Mucosa of descending colon (tissue), 3 donors: ENCODE results near the gene EFHC1. TPM values are rescaled to one million over a fixed set of nuclear protein-coding genes. Genes with fewer than 3 reads are reported as not detected.
A peak's percentile ranks its signal among the peaks of the same experiment; 100 is the strongest.

Source experiments
- ATAC-seq: fragments of 200-7000 bp; cut with Tn5 transposase; one replicate; pipeline ENCODE4 v1.9.1; 2020; ENCODE audit warnings: mild to moderate bottlenecking, moderate library complexity
- DNase-seq, 3 donors: peaks; one replicate each; pipeline ENCODE4 v3.0.0-alpha.2; 2020
- H3K36me3 ChIP-seq: fragments of 200-600 bp; one replicate; pipeline ENCODE4 v1.8.0; 2021; ENCODE audit warnings: low read depth, mild to moderate bottlenecking
- H3K4me1 ChIP-seq: fragments of 200-600 bp; one replicate; pipeline ENCODE4 v1.8.0; 2021; ENCODE audit warnings: low read depth, mild to moderate bottlenecking
- H3K4me3 ChIP-seq: fragments of 200-600 bp; one replicate; pipeline ENCODE4 v1.8.0; 2021; ENCODE audit warnings: mild to moderate bottlenecking
- H3K9me3 ChIP-seq: fragments of 200-600 bp; one replicate; pipeline ENCODE4 v1.8.0; 2021; ENCODE audit warnings: mild to moderate bottlenecking
- intact Hi-C, 2 donors: fragments of 100-400 bp; cut with DNase I in 1 of 2; cut with micrococcal nuclease in 1 of 2; formaldehyde crosslinking; loops; one replicate each; pipeline versions ENCODE4 v1.11.0 to v1.11.1; 2022; cut with DNase I, micrococcal nuclease
- total RNA-seq, 3 donors: library from RNA; stranded (reverse); fragmentation: NEBNext Ultra II Directional in 2 of 3; extraction: Animal tissue kit (Norgen Biotek cat#: 25700) in 2 of 3; gene quantifications; one replicate each; pipeline versions ENCODE4 v1.2.1 to v1.2.4, GENCODE V29; 2021 to 2023
- TF ChIP-seq, protein P1 (sequence below): fragments of 200-600 bp; IDR thresholded peaks from one replicate; pipeline ENCODE4 v1.8.0; 2022; ENCODE audit warnings: antibody characterized with exemption, mild to moderate bottlenecking
- donor health status: DM: no; HTN: no; CAD: no; lungs with moderate emphysema.
- donor health status: DM: no; HTN: no; CAD: no.
- donor health status: DM: no; HTN: yes; CAD: no.

The EFHC1 gene
- total RNA-seq, 3 donors from 2014 or later, result 10.8 to 22.2 (median 20.5) TPM

DNA sequence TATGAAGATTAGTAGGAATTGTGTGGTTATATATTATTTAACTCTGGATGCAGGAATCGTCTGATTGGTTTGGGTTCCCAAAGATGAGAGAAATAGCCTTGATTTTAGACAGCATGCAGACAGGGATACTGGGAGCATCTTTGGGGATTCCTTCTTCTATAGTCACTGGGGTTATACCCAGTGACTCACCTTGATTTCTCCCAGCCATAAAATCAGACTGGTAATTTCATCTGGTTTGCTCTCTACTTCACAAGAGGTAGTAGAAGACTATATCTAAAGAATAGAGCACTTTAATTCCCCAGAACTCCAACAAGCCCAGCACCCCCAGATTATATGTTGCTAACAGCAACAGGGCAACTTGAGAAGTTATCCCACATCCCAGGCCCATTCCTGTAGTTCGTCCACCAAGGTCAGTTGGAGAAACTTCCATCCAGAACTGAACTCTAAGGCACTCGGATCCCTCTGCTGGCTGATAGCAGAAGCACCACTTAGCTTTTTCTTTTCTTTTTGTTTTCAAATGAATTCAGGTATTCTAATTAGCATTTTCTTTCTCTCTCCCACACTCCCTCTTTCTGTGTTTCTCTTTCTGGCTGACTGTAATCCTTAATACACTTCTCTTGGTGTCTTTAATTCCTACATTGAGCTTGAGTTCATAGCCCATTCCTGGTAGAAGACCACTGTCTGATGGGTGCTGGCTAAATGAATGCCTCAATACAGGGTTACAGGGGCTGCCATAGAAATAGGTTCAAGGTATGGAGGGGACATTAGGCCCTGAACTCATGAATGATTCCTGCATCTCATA, 20.4 kb upstream of the EFHC1 start:
- ATAC-seq (peak; percentile 60), DNase-seq (peak in 1 of 3 donors; percentile 69)

DNA sequence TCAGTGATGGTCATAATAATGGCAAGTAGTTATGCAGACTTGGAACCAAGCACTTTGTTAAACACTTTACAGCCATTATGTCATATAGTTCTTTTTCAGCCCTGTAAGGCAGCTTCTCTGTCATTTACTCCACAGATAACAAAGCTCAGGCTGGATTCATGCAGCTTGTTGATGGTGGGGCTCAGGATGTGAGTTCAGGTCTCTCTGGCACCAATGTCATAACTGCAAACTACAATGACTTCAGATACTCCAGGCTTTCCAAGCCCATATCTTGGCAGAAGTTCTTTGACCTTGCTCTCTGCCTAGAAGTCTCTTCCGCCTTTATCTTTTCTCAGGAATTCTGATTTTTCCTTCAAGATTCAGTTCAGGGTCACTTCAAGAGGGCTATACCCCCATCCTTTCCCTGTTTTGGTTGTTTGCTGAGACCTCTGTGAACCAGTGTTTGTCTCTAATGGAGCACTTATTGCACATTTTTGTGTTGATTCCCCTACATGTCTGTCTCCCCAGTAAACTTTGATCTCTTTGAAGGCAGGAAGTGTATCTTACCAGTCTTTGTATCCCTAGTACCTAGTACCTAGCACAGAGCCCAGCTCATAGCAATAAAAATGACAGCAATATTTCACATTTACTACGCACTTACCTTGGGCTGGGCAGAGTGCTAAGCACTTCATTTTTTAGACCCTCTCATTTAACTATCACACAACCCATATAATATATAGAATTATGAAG, 19.7 kb upstream of the EFHC1 start:
- peak; percentile 65 for ATAC-seq
- DNase-seq, result no peak
- Histone ChIP-seq H3K9me3 (no peaks in the 10 kb centered on the region), H3K4me3 (no peak overlapping the region), H3K36me3 (no peaks in the 10 kb centered on the region), H3K4me1 (peaks cover 51% of the 10 kb centered on the region)
- intact Hi-C loops, result loop anchor here in 1 of 2 donors (10.0 kb wide), 1 partner anchor 116 kb away; the partner anchor contains the start of gene MCM3
- TF ChIP-seq, protein P1, sequence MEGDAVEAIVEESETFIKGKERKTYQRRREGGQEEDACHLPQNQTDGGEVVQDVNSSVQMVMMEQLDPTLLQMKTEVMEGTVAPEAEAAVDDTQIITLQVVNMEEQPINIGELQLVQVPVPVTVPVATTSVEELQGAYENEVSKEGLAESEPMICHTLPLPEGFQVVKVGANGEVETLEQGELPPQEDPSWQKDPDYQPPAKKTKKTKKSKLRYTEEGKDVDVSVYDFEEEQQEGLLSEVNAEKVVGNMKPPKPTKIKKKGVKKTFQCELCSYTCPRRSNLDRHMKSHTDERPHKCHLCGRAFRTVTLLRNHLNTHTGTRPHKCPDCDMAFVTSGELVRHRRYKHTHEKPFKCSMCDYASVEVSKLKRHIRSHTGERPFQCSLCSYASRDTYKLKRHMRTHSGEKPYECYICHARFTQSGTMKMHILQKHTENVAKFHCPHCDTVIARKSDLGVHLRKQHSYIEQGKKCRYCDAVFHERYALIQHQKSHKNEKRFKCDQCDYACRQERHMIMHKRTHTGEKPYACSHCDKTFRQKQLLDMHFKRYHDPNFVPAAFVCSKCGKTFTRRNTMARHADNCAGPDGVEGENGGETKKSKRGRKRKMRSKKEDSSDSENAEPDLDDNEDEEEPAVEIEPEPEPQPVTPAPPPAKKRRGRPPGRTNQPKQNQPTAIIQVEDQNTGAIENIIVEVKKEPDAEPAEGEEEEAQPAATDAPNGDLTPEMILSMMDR, result no peak

More for the DNA sequence above, 20.4 kb upstream of the EFHC1 start:
- no peaks in the 10 kb centered on the region for H3K36me3 ChIP-seq
- TF ChIP-seq, protein P1, result peak; percentile 71
- H3K9me3 ChIP-seq, result no peaks in the 10 kb centered on the region
- H3K4me1 ChIP-seq, result peaks cover 52% of the 10 kb centered on the region
- intact Hi-C loops, result loop anchor here in 1 of 2 donors (10.0 kb wide), 1 partner anchor 115 kb away; the partner anchor contains the start of gene MCM3
- H3K4me3 ChIP-seq, result no peak overlapping the region

DNA sequence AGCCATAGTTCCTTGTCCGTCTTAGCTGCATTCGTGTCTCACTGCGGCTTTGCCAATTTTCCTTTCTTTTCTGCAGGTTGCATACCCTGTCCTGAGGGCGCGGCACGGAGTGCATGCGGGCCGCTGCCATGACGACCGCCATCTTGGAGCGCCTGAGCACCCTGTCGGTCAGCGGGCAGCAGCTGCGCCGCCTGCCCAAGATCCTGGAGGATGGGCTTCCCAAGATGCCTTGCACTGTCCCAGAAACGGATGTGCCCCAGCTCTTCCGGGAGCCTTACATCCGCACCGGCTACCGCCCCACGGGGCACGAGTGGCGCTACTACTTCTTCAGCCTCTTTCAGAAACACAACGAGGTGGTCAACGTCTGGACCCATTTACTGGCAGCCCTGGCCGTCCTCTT, 17.1 kb upstream of the EFHC1 start:
- Histone ChIP-seq H3K36me3 (no peaks in the 10 kb centered on the region), H3K9me3 (no peaks in the 10 kb centered on the region), H3K4me1 (peaks cover 41% of the 10 kb centered on the region), H3K4me3 (no peak overlapping the region)
- no peak for ATAC-seq
- TF ChIP-seq, protein P1, result no peak
- intact Hi-C loops, result loop anchor here in 1 of 2 donors (10.0 kb wide), 1 partner anchor 118 kb away; the partner anchor contains the start of gene MCM3
- peak in 2 of 3 donors; percentile 47 to 51 for DNase-seq

DNA sequence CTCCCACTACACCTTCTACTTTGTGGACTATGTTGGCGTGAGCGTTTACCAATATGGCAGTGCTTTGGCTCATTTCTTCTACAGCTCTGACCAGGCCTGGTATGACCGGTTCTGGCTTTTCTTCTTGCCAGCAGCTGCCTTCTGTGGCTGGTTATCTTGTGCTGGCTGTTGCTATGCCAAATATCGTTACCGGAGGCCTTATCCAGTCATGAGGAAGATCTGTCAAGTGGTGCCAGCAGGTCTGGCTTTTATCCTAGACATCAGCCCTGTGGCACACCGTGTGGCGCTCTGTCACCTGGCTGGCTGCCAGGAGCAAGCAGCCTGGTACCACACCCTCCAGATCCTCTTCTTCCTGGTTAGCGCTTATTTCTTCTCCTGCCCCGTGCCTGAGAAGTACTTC, 16.5 kb upstream of the EFHC1 start:
- DNase-seq (peak; percentile 86 to 91 (median 89)), ATAC-seq (peak; percentile 92)
- Histone ChIP-seq H3K4me1 (peaks cover 36% of the 10 kb centered on the region), H3K4me3 (no peak overlapping the region), H3K9me3 (no peaks in the 10 kb centered on the region), H3K36me3 (no peaks in the 10 kb centered on the region)
- intact Hi-C loops, result loop anchor here in 1 of 2 donors (10.0 kb wide), 1 partner anchor 119 kb away; the partner anchor contains the start of gene MCM3
- TF ChIP-seq, protein P1, result no peak

DNA sequence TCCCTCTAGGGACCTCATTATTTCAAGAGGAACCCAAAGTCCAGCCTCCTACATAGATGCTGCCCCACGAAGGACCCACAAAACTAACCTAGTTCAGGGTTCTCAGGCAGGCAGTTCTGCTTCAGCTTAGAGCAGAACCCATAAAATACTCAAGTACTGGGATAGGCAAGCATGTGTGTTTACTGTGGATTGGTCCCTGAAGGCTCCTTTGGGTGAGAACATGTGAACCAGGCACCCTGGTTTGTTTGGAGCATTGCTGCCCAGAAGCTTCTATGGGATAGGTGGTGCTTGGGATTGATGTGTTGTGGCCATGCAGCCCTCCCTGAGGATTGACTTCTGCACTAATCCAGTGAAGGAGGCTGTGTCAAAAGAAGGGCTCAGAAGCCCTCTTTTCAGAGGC, 14.9 kb upstream of the EFHC1 start:
- intact Hi-C loops, result loop anchor here in 1 of 2 donors (10.0 kb wide), 1 partner anchor 120 kb away; the partner anchor contains the start of gene MCM3

More for the DNA sequence above, 14.9 kb upstream of the EFHC1 start:
- DNase-seq (no peak), ATAC-seq (no peak)
- Histone ChIP-seq H3K9me3 (no peaks in the 10 kb centered on the region), H3K4me1 (peaks cover 20% of the 10 kb centered on the region), H3K36me3 (no peaks in the 10 kb centered on the region), H3K4me3 (no peak overlapping the region)
- TF ChIP-seq, protein P1, result no peak
